ENCODE results near the gene SYT7.

The SYT7 gene

GRCh38 chr11:61549662-61550568, 31.0 kb downstream of the SYT7 start:
- TF ChIP-seq SIN3A (IDR thresholded peaks at IDR 0.05; ENCODE audit: borderline replicate concordance, insufficient read depth, low read length) (no peak), POLR2AphosphoS5 (IDR thresholded peaks at IDR 0.05; ENCODE audit: low read depth, low read length) (no peak), TAF1 (IDR thresholded peaks at IDR 0.05; ENCODE audit: borderline replicate concordance, insufficient read depth, low read length) (no peak), FOXP2 (optimal IDR thresholded peaks at IDR 0.05; ENCODE audit: borderline replicate concordance, extremely low read depth, extremely low read length, insufficient read depth) (no peak)
- TF ChIP-seq, protein P1, sequence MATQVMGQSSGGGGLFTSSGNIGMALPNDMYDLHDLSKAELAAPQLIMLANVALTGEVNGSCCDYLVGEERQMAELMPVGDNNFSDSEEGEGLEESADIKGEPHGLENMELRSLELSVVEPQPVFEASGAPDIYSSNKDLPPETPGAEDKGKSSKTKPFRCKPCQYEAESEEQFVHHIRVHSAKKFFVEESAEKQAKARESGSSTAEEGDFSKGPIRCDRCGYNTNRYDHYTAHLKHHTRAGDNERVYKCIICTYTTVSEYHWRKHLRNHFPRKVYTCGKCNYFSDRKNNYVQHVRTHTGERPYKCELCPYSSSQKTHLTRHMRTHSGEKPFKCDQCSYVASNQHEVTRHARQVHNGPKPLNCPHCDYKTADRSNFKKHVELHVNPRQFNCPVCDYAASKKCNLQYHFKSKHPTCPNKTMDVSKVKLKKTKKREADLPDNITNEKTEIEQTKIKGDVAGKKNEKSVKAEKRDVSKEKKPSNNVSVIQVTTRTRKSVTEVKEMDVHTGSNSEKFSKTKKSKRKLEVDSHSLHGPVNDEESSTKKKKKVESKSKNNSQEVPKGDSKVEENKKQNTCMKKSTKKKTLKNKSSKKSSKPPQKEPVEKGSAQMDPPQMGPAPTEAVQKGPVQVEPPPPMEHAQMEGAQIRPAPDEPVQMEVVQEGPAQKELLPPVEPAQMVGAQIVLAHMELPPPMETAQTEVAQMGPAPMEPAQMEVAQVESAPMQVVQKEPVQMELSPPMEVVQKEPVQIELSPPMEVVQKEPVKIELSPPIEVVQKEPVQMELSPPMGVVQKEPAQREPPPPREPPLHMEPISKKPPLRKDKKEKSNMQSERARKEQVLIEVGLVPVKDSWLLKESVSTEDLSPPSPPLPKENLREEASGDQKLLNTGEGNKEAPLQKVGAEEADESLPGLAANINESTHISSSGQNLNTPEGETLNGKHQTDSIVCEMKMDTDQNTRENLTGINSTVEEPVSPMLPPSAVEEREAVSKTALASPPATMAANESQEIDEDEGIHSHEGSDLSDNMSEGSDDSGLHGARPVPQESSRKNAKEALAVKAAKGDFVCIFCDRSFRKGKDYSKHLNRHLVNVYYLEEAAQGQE (IDR thresholded peaks at IDR 0.05; ENCODE audit: insufficient read depth in 1 of 2, low read depth in 2 of 2, low read length in 2 of 2): no peak

DNA sequence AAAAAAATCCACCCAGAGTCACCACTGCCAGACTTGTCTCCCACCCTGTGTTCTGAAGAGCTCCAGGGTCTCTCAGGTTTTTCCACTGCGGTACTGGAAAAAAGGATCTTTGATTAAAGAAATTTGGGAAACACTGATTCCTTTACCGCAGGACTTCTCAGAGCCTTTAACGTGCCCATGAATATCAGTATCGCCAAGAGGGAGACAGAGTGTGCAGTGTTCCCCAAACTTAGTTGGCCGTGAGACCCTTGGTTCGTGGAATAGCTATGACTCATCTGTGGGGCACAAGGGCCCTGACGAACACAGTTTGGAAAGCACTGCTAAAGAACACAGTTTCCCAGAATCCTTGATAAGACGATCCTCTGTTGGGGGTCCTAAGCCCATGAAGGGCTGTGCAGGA, 31.7 kb downstream of the SYT7 start:
- TF ChIP-seq POLR2AphosphoS5 (IDR thresholded peaks at IDR 0.05; ENCODE audit: low read depth, low read length): no peak
- TF ChIP-seq, protein P1 (IDR thresholded peaks at IDR 0.05; ENCODE audit: insufficient read depth in 1 of 2, low read depth in 2 of 2, low read length in 2 of 2): no peak

- TF ChIP-seq SIN3A (IDR thresholded peaks at IDR 0.05; ENCODE audit: borderline replicate concordance, insufficient read depth, low read length) (no peak), FOXP2 (optimal IDR thresholded peaks at IDR 0.05; ENCODE audit: borderline replicate concordance, extremely low read depth, extremely low read length, insufficient read depth) (no peak)
- TF ChIP-seq, protein P1 (IDR thresholded peaks at IDR 0.05; ENCODE audit: insufficient read depth in 1 of 2, low read depth in 2 of 2, low read length in 2 of 2): no peak
These were observed 33.6 kb downstream of the SYT7 start for GRCh38 chr11:61547246-61547645.

DNA sequence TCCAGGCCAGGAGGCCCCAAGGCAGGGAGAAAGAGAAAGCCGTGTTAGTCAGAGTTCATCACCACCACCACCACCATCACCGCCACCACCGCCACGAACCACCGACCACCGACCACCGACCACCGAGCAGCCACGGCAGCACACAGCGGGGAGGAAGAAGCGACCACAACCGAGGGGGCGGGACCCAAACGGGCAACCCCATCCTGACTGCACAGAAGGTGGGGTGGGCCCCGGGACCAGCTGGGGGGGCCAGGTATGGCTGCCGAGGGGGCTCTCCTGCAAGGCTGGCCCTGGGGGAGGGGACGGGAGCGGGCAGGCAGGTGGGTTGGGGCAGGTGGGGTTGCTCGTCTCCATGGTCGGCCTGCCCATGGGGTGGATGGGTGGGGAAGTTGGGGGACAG, 34.2 kb downstream of the SYT7 start:
- no peak for TF ChIP-seq POLR2AphosphoS5 (IDR thresholded peaks at IDR 0.05; ENCODE audit: low read depth, low read length)
- TF ChIP-seq, protein P1 (IDR thresholded peaks at IDR 0.05; ENCODE audit: insufficient read depth in 1 of 2, low read depth in 2 of 2, low read length in 2 of 2): no peak
- no peak for TF ChIP-seq SIN3A (IDR thresholded peaks at IDR 0.05; ENCODE audit: borderline replicate concordance, insufficient read depth, low read length)
- TF ChIP-seq TAF1 (IDR thresholded peaks at IDR 0.05; ENCODE audit: borderline replicate concordance, insufficient read depth, low read length): no peak
- no peak for TF ChIP-seq FOXP2 (optimal IDR thresholded peaks at IDR 0.05; ENCODE audit: borderline replicate concordance, extremely low read depth, extremely low read length, insufficient read depth)

GRCh38 chr11:61545921-61546320, 35.0 kb downstream of the SYT7 start:
- TF ChIP-seq, protein P1 (IDR thresholded peaks at IDR 0.05; ENCODE audit: insufficient read depth in 1 of 2, low read depth in 2 of 2, low read length in 2 of 2): no peak
- no peak for TF ChIP-seq POLR2AphosphoS5 (IDR thresholded peaks at IDR 0.05; ENCODE audit: low read depth, low read length)
- no peak for TF ChIP-seq TAF1 (IDR thresholded peaks at IDR 0.05; ENCODE audit: borderline replicate concordance, insufficient read depth, low read length)
- no peak for TF ChIP-seq SIN3A (IDR thresholded peaks at IDR 0.05; ENCODE audit: borderline replicate concordance, insufficient read depth, low read length)
- TF ChIP-seq FOXP2 (optimal IDR thresholded peaks at IDR 0.05; ENCODE audit: borderline replicate concordance, extremely low read depth, extremely low read length, insufficient read depth): no peak

Measured in PFSK-1 (cell line).